Renal cortex interstitium (tissue), 15 donors: ENCODE data around the gene KCNK7. TPM values are rescaled to one million over a fixed set of nuclear protein-coding genes. Genes with fewer than 3 reads are reported as not detected.
"Not testable (repeated sequence)": the region's sequence is repeated elsewhere in the genome, so short reads cannot be mapped to it uniquely, and the experiment has no call there.

Source experiments
- DNase-seq, 11 donors: peaks; one replicate each; pipeline ENCODE4 v3.0.0-alpha.2; 2013; ENCODE audit warnings: low read depth in 9 of 11, low spot score in 4 of 11; ENCODE audit errors: extremely low read depth in 1 of 11
- long read RNA-seq, 16 experiments: transcript quantifications; one replicate each; lab custom pipeline, GENCODE V29; 2026
- polyA plus RNA-seq, 3 donors: library from polyadenylated mRNA; unstranded; fragments of 120-200 nt; gene quantifications; one replicate each; pipeline ENCODE4 v1.2.1, GENCODE V29; 2013; ENCODE audit not compliant: insufficient read length in 3 of 3

Gene KCNK7
- under 1 TPM; 0.30 to 0.39 (median 0.33) TPM for polyA plus RNA-seq
- long read RNA-seq, donor 1, result 0 reads
- long read RNA-seq, donor 2, result 0 reads
- long read RNA-seq, donor 3, result 0 reads
- long read RNA-seq, donor 4, result 0 reads
- long read RNA-seq, donor 5, result 0 reads
- long read RNA-seq, donor 6, result 0 reads
- long read RNA-seq, donor 7, result 0 reads
- long read RNA-seq, donor 8, result 0 reads
- long read RNA-seq, donor 9, partial matches to known transcripts, result 0 of 1 reads
- long read RNA-seq, donor 9, other reads (novel, unspliced or antisense), result 0 of 1 reads
- long read RNA-seq, donor 10, result 0 reads
- long read RNA-seq, donor 11, partial matches to known transcripts, result 0 of 1 reads
- long read RNA-seq, donor 11, other reads (novel, unspliced or antisense), result 0 of 1 reads
- long read RNA-seq, donor 12, result 0 reads
- long read RNA-seq, donor 13, result 0 reads
- long read RNA-seq, donor 14, result 0 reads
- long read RNA-seq, donor 15, result 0 reads
- long read RNA-seq, donor 16, result 0 reads

- no peak for DNase-seq
Measured at GRCh38 chr11:65595543-65596281, at the start of gene KCNK7. KCNK7 (minus strand) TSS chr11:65595800; CDS start chr11:65595772, 28 bp downstream.

GRCh38 chr11:65644837-65645236 lies 49.2 kb upstream of the KCNK7 start:
- no peak for DNase-seq

GRCh38 chr11:65643971-65644370 lies 48.4 kb upstream of the KCNK7 start:
- no peak for DNase-seq

GRCh38 chr11:65642014-65642671 lies 46.5 kb upstream of the KCNK7 start:
- DNase-seq, result no peak

GRCh38 chr11:65641297-65642013 lies 45.9 kb upstream of the KCNK7 start:
- no peak for DNase-seq

GRCh38 chr11:65640483-65641296 lies 45.1 kb upstream of the KCNK7 start:
- DNase-seq, result no peak

GRCh38 chr11:65639623-65640482 lies 44.3 kb upstream of the KCNK7 start:
- no peak for DNase-seq

- not testable (repeated sequence) for DNase-seq
Measured at GRCh38 chr11:65639228-65639597, 43.6 kb upstream of the KCNK7 start.

- DNase-seq, result peak in 5 of 11 donors; percentile 65 to 79 (median 73)
Measured at GRCh38 chr11:65637794-65638419, 42.3 kb upstream of the KCNK7 start, which contains the start of gene SIPA1. SIPA1 (plus strand) TSS chr11:65638101; CDS start chr11:65640922, 2,821 bp downstream.

GRCh38 chr11:65637032-65637557 lies 41.5 kb upstream of the KCNK7 start:
- no peak for DNase-seq

GRCh38 chr11:65636108-65637031 lies 40.8 kb upstream of the KCNK7 start:
- no peak for DNase-seq

- no peak for DNase-seq
Measured at GRCh38 chr11:65634905-65635731, 39.5 kb upstream of the KCNK7 start.

GRCh38 chr11:65634440-65634839 lies 38.8 kb upstream of the KCNK7 start:
- no peak for DNase-seq

- DNase-seq, result no peak
Measured at GRCh38 chr11:65634109-65634436, 38.5 kb upstream of the KCNK7 start.
